GM19025 (cell line): Measurements from ENCODE around the gene TFDP1.
"Not testable (repeated sequence)": the region's sequence is repeated elsewhere in the genome, so short reads cannot be mapped to it uniquely, and the experiment has no call there.

Experiments
- ATAC-seq: cut with Tn5 transposase; IDR thresholded peaks from one replicate; pipeline ENCODE4 v1.9.1; 2021; ENCODE audit warnings: mild to moderate bottlenecking, low read depth, moderate library complexity; ENCODE audit not compliant: unreplicated experiment

Gene TFDP1

GRCh38 chr13:113594066-113594821 lies 9.7 kb downstream of the TFDP1 start:
- not testable (repeated sequence) for ATAC-seq

- ATAC-seq: no peak
Observed at GRCh38 chr13:113595131-113595530, 10.6 kb downstream of the TFDP1 start.

DNA sequence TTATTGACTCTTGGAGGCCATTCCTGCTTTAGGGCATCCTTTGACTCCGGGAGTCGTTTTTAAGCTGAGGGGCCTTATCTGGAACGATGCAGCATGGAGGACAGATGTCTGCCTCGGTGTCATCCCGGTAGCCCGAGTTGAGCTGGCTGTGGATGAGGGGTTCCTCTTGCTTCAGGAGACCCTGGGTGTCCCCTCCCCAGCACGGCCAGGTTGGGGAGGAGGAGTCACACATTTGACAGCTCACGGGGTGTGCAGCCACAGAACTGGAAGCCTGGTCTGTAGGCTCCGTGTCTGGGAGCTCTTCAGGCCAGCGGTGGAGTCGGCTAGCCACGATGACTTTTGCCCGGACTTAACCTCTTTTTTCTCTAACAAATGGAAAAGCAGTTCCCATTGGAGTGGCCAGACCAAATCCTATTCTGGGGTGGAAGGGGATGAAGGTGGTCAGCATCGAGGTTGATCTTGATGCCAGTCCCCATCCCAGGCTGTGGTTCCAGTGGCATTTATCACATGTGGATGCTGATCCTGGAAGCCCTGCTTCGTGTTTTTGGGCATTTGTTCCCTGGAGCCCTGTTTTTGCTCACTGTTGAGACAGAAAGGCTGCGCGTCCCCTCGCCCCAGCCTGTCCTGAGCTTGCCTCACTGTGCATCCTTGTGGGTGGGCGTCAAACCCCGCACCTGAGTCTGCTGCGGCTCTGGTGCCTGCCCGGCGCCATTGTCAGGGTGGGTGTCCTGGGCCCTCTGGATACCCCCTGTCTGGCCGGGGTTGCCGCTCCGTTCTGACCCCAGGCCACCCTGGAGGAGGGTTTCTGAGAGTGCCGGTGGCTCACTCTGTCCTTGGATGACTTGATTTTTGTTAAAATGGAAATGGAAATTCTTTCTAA lies 12.0 kb downstream of the TFDP1 start:
- no peak for ATAC-seq

DNA sequence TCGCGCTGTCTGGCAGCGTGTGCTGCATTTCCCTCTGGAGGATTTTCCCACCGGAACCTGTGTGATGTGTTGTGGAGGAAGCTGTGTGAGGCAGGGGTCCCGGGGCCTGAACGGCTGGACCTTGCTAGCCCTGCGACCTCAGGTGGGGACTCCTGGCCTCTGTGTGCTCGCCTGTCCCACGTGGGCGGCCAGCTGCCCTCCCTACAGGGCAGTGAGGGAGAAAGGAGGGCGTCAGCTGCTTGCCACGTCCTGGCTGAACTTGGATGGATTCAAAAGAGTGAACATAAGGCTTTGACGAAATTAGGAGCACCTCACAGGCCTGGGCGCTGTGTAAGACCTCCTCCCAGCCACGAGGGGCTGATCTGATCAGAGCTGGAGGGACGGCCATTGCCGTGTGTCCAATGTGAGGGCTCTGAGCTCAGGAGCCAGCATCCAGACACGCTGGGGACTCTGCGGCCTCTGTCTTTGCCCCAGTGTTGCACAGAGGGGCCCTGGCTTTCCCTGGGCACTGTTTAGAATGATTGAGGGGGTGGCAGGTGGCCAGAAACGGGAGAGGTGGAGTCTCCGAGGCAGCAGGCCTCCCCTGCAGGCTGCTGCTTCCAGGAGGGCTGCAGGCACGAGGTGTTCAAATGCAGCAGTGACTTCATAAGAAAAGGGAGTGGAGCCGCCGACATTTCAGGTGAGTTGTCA lies 13.0 kb downstream of the TFDP1 start:
- ATAC-seq: no peak

GRCh38 chr13:113598081-113598410 lies 13.5 kb downstream of the TFDP1 start:
- no peak for ATAC-seq

DNA sequence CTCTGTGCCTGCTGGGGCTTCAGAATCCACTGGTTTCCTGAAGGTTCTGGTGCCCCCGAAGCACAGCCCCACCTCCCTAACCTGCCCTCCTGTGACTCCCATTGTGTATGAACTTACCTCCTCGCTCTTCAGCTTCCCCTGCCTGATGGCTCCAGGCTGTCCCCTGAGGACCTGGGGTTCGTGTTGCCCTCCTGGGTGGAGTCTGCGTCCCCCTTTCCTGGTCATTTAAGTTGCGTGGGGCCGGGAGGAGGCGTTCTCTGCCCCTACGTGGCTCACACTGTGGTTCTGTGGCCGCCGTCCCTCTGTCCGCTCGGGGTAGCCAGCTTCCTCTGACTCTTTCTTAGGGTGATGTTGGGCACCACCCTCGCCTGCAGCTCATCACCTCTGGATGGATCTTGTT lies 13.9 kb downstream of the TFDP1 start:
- ATAC-seq: no peak

- no peak for ATAC-seq
Observed at GRCh38 chr13:113599391-113599790, 14.8 kb downstream of the TFDP1 start.

DNA sequence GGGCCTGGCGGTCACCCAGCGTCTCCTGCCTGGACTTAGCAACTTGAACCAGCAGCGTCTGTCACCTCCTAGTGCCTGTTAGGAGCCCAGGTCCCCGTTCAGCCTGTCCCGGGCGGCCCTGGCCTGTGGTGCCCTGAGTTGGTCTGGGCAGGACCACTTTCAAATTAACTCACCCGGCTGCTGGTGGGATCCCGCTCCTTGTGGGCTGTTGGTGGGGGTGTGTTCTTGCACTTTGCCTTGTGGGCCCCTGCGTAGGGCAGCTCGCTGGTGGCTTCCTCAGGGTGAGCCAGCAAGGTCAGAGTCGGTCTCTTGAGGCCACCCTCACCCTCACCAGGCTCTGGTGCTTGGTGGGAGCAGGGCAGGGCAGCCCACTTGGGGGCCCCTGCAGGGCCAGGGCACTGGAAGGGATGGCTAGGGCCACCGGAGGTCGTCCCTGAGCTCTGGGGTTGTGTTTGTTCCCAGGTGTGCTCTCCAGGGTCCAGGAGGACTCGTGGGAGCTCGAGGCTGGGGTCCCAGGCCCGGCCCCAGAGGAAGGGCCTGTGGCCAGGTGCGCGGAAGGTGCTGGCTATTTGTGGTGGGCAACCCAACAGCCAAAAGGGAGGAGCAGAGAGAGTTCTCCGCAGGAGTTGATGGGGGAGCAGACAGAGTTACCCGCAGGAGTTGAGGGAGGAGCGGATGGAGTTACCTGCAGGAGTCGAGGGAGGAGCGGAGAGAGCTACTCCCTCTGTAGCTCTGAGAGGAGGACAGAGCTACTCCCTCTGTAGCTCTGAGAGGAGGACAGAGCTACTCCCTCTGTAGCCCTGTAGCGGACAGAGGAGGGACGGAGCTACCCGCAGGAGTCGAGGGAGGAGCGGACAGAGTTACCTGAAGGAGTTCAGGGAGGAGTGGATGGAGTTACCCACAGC lies 16.9 kb downstream of the TFDP1 start:
- no peak for ATAC-seq

DNA sequence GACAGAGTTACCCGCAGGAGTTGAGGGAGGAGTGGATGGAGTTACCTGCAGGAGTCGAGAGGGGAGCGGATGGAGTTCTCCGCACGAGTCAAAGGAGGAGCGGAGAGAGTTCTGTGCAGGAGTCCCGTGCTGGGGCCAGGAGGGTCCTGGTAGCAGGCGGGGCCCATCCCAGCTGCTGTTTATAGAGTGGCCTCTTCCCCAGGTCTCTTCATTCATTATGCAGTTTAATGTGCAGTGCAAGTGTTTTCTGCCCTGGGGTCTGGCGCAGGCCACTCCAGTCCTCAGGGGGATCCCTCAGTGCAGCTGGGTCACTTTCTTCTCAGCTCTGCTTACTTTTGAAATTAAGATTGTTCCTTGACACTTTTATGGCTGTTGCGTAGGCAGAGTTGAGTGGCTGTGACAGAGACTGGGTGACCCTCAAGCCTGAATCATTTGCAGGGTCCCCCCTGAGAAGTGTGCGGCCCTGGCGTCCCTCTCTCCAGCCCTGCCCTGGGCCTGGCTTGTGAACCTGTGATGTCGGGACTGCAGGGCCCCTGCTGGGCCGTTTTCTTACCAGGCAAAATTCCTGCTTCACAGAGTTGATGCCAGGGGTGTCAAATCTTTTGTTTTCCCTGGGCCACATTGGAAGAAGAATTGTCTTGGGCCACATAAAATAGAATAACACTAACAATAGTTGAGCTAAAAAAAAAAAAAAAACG lies 17.9 kb downstream of the TFDP1 start:
- ATAC-seq: no peak

DNA sequence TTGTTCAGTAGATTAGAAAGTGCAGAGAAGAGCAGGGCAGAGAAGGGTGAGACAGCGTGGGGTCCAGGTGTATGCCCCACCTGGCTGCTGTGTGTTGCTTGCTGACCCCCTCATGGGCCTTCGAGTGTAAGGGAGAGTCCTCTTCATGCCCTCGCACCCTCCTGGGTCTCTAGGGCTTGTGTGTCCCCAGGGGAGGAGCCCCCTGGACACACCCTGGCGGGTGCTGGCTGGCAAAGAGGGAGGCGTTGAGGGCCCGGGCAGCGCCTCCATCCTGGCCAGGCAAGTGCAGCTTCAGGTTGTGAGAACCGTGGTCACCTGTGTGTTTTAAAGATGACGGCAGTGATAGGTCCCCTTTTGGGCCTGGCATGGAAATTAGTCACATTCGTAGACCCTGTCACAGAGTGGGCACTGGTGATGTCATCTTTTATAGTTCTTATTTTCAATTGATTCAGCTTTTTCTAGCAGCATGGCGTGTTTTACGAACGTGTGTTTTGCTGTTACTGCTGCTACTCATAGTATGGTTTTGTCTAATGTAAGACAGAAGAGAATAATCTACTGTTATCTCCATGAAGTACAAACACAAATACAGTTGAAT lies 18.7 kb downstream of the TFDP1 start:
- ATAC-seq: no peak

GRCh38 chr13:113604186-113604585 lies 19.6 kb downstream of the TFDP1 start:
- ATAC-seq: no peak

- ATAC-seq: no peak
Observed at GRCh38 chr13:113605461-113605860, 20.9 kb downstream of the TFDP1 start.

DNA sequence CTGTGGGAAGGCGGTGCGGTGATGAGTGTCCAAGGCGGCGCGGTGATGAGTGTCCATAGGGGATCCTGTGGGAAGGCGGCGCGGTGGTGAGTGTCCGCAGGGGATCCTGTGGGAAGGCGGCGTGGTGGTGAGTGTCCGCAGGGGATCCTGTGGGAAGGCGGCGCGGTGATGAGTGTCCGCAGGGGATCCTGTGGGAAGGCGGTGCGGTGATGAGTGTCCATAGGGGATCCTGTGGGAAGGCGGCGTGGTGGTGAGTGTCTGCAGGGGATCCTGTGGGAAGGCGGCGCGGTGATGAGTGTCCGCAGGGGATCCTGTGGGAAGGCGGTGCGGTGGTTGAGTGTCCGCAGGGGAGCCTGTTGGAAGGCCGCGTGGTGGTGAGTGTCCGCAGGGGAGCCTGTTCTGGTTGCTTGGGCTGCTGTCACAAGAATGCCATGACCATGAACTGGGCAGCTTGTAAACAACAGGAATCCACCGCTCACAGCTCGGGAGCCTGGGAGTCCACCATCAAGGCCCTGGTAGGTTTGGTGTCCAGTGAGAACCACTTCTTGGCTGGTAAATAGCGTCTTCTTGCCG lies 21.4 kb downstream of the TFDP1 start:
- ATAC-seq: no peak

DNA sequence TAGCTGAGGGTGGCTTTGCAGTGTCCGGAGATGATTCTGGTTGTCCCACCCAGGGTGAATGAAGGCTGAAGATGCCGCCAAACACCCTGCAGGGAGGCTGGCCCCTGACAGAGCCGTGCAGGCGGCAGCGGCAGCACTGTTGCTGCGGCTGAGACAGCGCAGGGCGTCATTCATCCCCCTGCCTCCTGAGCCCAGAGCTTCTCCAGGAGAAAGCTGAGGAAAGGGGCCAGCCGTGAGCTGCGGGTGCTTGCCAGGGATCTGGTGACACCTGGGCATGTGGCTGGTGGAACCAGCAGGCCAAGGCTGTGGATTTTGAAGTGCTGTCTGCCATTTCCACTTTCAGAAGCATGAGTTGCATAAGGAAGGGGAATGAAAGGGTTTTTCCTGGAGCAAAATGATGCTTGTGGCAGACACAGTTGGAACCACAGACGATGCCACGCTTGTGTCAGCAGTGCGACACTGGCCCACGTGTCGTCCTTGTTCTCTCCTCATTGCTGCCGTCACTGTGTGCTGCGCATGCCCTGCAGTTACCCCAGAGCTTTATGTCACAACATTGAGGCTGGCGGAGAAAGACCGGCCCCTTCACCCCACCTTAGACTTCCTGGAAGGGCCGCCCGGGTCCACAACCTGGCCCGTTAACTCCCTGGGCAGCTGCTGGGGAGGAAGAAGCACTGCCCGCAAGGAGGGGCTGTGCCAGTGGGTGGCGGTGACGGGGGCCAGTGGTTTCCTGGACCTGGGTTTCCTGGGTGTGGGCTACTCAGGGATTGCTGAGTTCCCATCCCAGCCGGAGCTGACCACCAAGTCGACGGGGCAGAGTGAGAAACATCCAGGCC lies 22.7 kb downstream of the TFDP1 start:
- ATAC-seq: no peak

- no peak for ATAC-seq
Observed at GRCh38 chr13:113607889-113608635, 23.5 kb downstream of the TFDP1 start.

- no peak for ATAC-seq
Observed at GRCh38 chr13:113608967-113609533, 24.5 kb downstream of the TFDP1 start.

DNA sequence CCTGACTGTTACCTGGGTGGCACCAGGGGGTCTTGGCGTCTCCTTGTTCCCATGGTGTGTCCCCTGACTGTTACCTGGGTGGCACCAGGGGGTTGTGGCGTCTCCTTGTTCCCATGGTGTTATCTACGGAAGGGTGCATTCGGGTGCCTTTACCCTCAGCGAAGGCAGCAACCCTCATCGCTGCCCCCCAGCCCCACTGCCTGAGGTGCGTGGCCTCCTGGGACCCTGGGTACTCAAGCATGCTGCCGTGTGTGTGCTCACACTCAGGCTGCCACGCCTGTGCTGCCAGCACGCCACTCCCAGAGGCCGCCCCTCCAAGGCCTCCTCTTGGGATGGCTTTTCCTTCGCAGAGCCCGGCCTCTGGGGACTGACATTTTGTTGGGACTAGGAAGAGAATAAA lies 25.1 kb downstream of the TFDP1 start:
- ATAC-seq: no peak
